Calu3 (cell line): Measurements from ENCODE around the gene FUNDC2. TPM values are rescaled to one million over a fixed set of nuclear protein-coding genes. Genes with fewer than 3 reads are reported as not detected.

ENCODE experiments used
- BruUV-seq: library from RNA; stranded (reverse); fragments of 400-500 nt; replicated peaks from 2 replicates; lab custom pipeline; 2021; lab: Mats Ljungman, UMichigan
- CTCF ChIA-PET: fragments of 300-600 bp; sonication (Branson Sonifier 250); formaldehyde crosslinking; loops from one replicate; lab custom pipeline; 2022; ENCODE audit warnings: antibody characterized with exemption; lab: Charles Lee
- DNase-seq: peaks from one replicate; pipeline ENCODE4 v3.0.0; 2022
- H3K27ac Mint-ChIP-seq: one replicate; pipeline ENCODE4 v1.8.0; 2022; ENCODE audit warnings: mixed read lengths; ENCODE audit not compliant: unreplicated experiment
- H3K27me3 Mint-ChIP-seq: one replicate; pipeline ENCODE4 v1.8.0; 2022; ENCODE audit warnings: mixed read lengths; ENCODE audit not compliant: unreplicated experiment
- H3K36me3 Mint-ChIP-seq: one replicate; pipeline ENCODE4 v1.8.0; 2022; ENCODE audit warnings: mild to moderate bottlenecking, moderate library complexity, mixed read lengths; ENCODE audit not compliant: insufficient read depth, unreplicated experiment
- H3K4me1 Mint-ChIP-seq: one replicate; pipeline ENCODE4 v1.8.0; 2022; ENCODE audit warnings: mild to moderate bottlenecking, low read depth, mixed read lengths; ENCODE audit not compliant: unreplicated experiment
- H3K4me3 Mint-ChIP-seq: one replicate; pipeline ENCODE4 v1.8.0; 2022; ENCODE audit warnings: mild to moderate bottlenecking, low read depth, moderate library complexity, mixed read lengths; ENCODE audit not compliant: unreplicated experiment
- H3K9me3 Mint-ChIP-seq: one replicate; pipeline ENCODE4 v1.8.0; 2022; ENCODE audit warnings: low read depth, mixed read lengths; ENCODE audit not compliant: unreplicated experiment
- CTCF ChIP-seq: fragments of 200-600 bp; IDR thresholded peaks from one replicate; pipeline ENCODE4 v1.8.0; 2022; ENCODE audit warnings: antibody characterized with exemption; ENCODE audit not compliant: unreplicated experiment
- intact Hi-C: fragments of 100-400 bp; cut with micrococcal nuclease; formaldehyde crosslinking; loops from one replicate; pipeline ENCODE4 v1.10.0; 2022; ENCODE audit not compliant: unreplicated experiment
- total RNA-seq: library from RNA; stranded (reverse); gene quantifications from 2 replicates; pipeline ENCODE4 v1.2.3, GENCODE V29; 2022

The FUNDC2 gene
- total RNA-seq, 1 experiment from 2014 or later: 45.4 TPM

- TF ChIP-seq CTCF: no peak
- intact Hi-C loops: no loop called here
- no peak for DNase-seq
- CTCF ChIA-PET: no interaction called here
- no peaks in the 10 kb centered on the region for H3K9me3 Mint-ChIP-seq
- H3K27me3 Mint-ChIP-seq: no peaks in the 10 kb centered on the region
- H3K36me3 Mint-ChIP-seq: peaks cover 39% of the 10 kb centered on the region
- peaks cover 42% of the 10 kb centered on the region for H3K4me1 Mint-ChIP-seq
- no TSS peak for BruUV-seq
- H3K27ac Mint-ChIP-seq: peak overlapping the region; percentile 80
- peak overlapping the region; percentile 92 for H3K4me3 Mint-ChIP-seq
Observed at GRCh38 chrX:155070663-155070974, 44.0 kb downstream of the FUNDC2 start.

GRCh38 chrX:155070975-155071693 is 44.5 kb downstream of the FUNDC2 start, which contains the start of the genes BRCC3, CMC4 and MTCP1:
Gene BRCC3 (plus strand): TSS chrX:155071508. CDS start chrX:155071528, 20 bp downstream.
Gene CMC4 (minus strand): TSS chrX:155071136. CDS start chrX:155064023, 7,113 bp downstream.
Gene MTCP1 (minus strand): TSS chrX:155071136. CDS start chrX:155066010, 5,126 bp downstream.
- CTCF ChIA-PET: no interaction called here
- no TSS peak for BruUV-seq
- Mint-ChIP-seq H3K9me3 (no peaks in the 10 kb centered on the region), H3K4me1 (peaks cover 41% of the 10 kb centered on the region), H3K4me3 (peak within 1 kb of the TSS; percentile 92), H3K27me3 (no peaks in the 10 kb centered on the region), H3K27ac (peak within 1 kb of the TSS; percentile 90), H3K36me3 (peaks cover 40% of the 10 kb centered on the region)
- no peak for TF ChIP-seq CTCF
- intact Hi-C loops: no loop called here
- peak; percentile 87 for DNase-seq

- no peak for DNase-seq
- intact Hi-C loops: no loop called here
- Mint-ChIP-seq H3K27ac (peak overlapping the region; percentile 90), H3K27me3 (no peaks in the 10 kb centered on the region), H3K4me3 (peak overlapping the region; percentile 92), H3K9me3 (no peaks in the 10 kb centered on the region), H3K36me3 (peaks cover 44% of the 10 kb centered on the region), H3K4me1 (peaks cover 41% of the 10 kb centered on the region)
- BruUV-seq: TSS peak; percentile 39
- CTCF ChIA-PET: no interaction called here
- no peak for TF ChIP-seq CTCF
Observed at GRCh38 chrX:155071694-155072280, 45.1 kb downstream of the FUNDC2 start.

DNA sequence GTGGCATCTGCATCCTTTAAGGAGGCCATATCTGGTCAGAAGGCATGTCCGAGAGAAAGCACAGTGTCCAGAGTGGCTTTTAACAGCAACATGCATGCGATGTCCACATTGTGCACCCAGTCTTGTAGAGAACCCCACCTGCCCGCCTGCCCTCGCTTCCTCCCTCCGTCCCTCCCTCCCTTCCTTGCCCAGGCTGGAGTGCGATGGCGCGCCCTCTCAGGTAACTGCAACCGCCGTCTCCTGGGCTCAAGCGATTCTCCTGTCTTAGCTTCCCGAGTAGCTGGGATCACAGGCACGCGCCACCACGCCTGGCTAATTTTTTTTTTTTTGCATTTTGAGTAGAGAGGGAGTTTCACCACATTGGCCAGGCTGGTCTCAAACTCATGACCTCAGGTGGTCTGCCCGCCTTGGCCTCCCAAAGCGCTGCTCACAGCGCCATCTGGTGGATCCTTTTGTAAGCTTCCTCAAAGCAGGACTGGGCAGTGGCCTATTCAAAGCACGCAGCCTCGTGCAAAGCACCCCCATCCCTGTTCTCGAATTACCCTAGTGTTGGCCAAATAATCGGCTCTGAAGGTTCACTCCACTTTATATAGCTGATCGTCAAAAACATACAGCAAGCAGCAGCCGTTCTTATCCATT is 59.7 kb downstream of the FUNDC2 start:
- intact Hi-C loops: no loop called here
- H3K27ac Mint-ChIP-seq: no peak overlapping the region
- no peaks in the 10 kb centered on the region for H3K27me3 Mint-ChIP-seq
- H3K36me3 Mint-ChIP-seq: peaks cover 11% of the 10 kb centered on the region
- CTCF ChIA-PET: interaction anchor here (0.6 to 0.8 kb wide), 2 partner anchors 131 to 168 kb away, joined by 3 to 5 read pairs; no protein-coding TSS in a partner anchor
- no TSS peak for BruUV-seq
- DNase-seq: peak; percentile 38
- no peaks in the 10 kb centered on the region for H3K4me1 Mint-ChIP-seq
- no peaks in the 10 kb centered on the region for H3K9me3 Mint-ChIP-seq
- TF ChIP-seq CTCF: peak; percentile 57
- H3K4me3 Mint-ChIP-seq: no peak overlapping the region
